Liver (tissue), 5 donors: ENCODE results near the gene ORC4. TPM values are rescaled to one million over a fixed set of nuclear protein-coding genes. Genes with fewer than 3 reads are reported as not detected.

ENCODE experiments used
- NR2F2 ChIP-seq: IDR thresholded peaks from 2 replicates; pipeline ENCODE4 v1.6.1; 2016; ENCODE audit warnings: antibody characterized with exemption
- polyA plus RNA-seq, 2 donors: library from polyadenylated mRNA; stranded (reverse) in 1 of 2; unstranded in 1 of 2; fragments of 200-250 nt in 1 of 2; fragments of >200 nt in 1 of 2; fragmentation: Nextera tagmentation in 1 of 2; extraction: Ambion mirVana in 1 of 2; gene quantifications; one replicate each; pipeline versions ENCODE4 v1.2.1 to v1.2.3, GENCODE V29; 2013 to 2015
- total RNA-seq, 2 donors: library from RNA; depleted of rRNA; stranded (reverse); fragments of >200 nt; gene quantifications; one replicate each; pipeline ENCODE4 v1.2.3, GENCODE V29; 2014
- TF ChIP-seq, protein P1 (sequence below): fragments of 150-350 bp; IDR thresholded peaks from 2 replicates; pipeline ENCODE4 v1.5.1; 2017; ENCODE audit warnings: improper control_type of control experiment, low read depth, low read length; ENCODE audit not compliant: missing input control
- donor health status: healthy.
- donor health status: healthy.
- donor health status: healthy.

ORC4 gene
- total and polyA plus RNA-seq, 4 donors: 9.7 to 50.2 (median 23.3) TPM

DNA sequence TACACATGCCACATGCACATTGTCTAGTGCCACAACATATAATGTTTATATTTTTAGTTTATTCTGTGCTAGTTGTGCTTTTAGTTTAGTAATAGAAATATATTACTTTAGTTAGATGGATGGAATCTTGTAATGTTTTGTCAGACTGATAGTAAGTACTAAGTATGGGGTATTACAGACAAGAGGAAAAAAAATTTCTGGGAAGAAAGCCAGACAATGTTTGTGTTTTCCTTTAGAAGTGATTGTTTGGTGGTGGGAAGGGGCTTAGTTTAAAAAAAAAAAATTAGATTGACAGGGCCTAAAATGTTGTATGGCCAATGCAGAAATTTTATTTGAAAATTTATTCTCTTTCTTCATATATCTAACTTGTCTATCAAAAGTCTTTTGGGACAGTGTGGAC is 137.9 kb downstream of the ORC4 start (continued):
- TF ChIP-seq, protein P1, sequence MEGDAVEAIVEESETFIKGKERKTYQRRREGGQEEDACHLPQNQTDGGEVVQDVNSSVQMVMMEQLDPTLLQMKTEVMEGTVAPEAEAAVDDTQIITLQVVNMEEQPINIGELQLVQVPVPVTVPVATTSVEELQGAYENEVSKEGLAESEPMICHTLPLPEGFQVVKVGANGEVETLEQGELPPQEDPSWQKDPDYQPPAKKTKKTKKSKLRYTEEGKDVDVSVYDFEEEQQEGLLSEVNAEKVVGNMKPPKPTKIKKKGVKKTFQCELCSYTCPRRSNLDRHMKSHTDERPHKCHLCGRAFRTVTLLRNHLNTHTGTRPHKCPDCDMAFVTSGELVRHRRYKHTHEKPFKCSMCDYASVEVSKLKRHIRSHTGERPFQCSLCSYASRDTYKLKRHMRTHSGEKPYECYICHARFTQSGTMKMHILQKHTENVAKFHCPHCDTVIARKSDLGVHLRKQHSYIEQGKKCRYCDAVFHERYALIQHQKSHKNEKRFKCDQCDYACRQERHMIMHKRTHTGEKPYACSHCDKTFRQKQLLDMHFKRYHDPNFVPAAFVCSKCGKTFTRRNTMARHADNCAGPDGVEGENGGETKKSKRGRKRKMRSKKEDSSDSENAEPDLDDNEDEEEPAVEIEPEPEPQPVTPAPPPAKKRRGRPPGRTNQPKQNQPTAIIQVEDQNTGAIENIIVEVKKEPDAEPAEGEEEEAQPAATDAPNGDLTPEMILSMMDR: no peak
- no peak for TF ChIP-seq NR2F2

Other genes with a start within 250 kb of the ORC4 start
- gene ACVR2A, start 175.7 kb downstream of the ORC4 start, total RNA-seq: 1 to 10 TPM; 7.1 to 9.5 TPM
- 1 to 10 TPM; 2.2 to 5.4 TPM for gene ACVR2A, start 175.7 kb downstream of the ORC4 start, polyA plus RNA-seq
- gene MBD5, start 354 bp upstream of the ORC4 start, total RNA-seq: 10 to 100 TPM; 13.3 to 15.9 TPM
- gene MBD5, start 354 bp upstream of the ORC4 start, polyA plus RNA-seq: 1 to 10 TPM; 2.0 to 5.8 TPM